HEK293 (cell line): ENCODE data around the gene FGF23.

Source experiments
- ATF2 ChIP-seq: fragments of 450-650 bp; formaldehyde crosslinking; IDR thresholded peaks from 2 replicates; pipeline ENCODE4 v1.5.1; 2016; ENCODE audit warnings: missing biosample characterization, missing genetic modification characterization, low read depth
- ZFP37 ChIP-seq: fragments of 450-650 bp; formaldehyde crosslinking; IDR thresholded peaks from 2 replicates; pipeline ENCODE4 v1.5.1; 2016; ENCODE audit warnings: missing biosample characterization, missing genetic modification characterization
- ZNF629 ChIP-seq: fragments of 450-650 bp; formaldehyde crosslinking; IDR thresholded peaks from 2 replicates; pipeline ENCODE4 v1.5.1; 2017; ENCODE audit warnings: missing biosample characterization, missing genetic modification characterization

- no peak for TF ChIP-seq ATF2 (tag by site-specific recombination)
- no peak for TF ChIP-seq ZFP37 (tag by site-specific recombination)
- TF ChIP-seq ZNF629 (tag by site-specific recombination), result no peak
Observed at GRCh38 chr12:4380332-4380731, 820 bp upstream of the FGF23 start.
